ENCODE measurements around the gene MRPL14.

MRPL14 gene

DNA sequence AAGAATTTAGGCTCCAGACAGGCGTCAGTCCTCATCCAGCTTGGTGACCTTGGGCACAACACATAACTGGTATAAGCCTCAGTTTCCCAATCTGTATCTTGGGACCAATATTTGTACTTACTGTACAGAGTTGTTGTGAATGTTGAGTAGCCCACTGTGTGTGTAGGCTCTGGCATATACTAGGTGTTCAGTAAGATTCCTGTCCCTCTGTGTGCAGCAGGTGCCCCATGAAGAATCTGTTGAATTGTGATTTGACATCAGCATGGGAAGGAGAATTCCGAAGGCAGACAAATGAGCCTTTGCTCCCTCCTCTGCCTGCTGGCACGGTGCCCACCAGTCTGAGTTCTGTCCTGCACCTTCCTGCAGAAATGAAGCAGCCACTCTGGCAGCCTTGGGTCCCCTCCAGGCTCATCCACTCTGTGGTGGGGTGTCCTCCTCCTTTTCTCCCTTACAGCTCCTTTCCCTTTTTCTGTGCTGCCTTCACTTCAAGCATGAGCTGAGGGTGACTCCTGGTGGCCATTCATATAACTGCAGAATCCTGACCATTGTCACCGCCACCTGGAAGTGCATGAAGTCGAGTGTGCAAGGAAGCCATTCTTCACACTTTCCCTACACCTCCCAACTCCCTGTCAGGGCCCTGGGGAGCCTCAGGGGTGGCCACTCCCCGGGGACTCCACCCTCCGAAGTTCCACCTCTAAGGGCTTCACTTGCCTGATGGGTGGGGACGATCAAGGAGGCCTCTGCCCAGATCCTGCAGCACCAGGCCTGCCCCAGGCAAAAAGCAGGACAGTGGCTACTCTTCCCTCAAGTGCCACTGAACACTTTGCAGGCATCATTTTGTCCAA, 48.2 kb downstream of the MRPL14 start:
- peak; percentile 38 for DNase-seq (ENCODE audit: low read depth)

GRCh38 chr6:44078219-44078826, 48.9 kb downstream of the MRPL14 start:
- no peak for DNase-seq (ENCODE audit: low read depth)

DNA sequence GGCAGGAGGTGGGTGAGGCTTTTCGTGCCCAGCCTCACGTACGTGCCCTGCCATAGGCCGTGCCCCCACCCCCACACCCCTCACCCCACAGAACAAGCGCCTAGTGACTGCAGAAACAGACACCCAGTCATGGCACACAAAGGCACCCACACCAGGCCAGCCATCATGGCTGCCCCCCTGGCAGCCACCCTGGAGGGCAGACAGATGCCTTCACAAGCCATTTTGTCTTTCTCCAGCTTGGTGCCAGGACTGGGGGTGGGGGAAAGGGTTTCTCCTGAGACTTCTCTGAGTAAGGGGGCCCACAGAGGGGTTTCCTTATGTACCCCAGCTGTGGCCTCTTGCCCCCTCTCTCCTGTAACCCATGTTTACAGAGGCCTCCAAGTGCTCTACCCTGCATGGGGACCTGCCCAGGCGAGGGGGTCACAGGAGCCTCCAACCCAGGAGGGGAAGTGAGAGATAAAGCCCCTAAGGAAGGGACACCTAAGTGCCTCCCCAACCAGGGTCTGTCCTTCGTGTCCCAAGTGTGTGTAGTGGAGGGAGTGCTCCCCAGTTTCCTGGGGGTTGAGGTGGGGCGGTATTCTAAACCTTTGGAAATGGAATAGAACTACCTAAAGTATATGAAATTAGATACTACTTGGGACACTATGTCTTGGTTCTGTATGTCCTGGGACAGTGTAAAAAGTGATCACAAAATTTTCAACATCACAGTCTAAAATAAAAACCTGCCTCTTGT, 49.9 kb downstream of the MRPL14 start:
- no peak for DNase-seq (ENCODE audit: low read depth)

DNA sequence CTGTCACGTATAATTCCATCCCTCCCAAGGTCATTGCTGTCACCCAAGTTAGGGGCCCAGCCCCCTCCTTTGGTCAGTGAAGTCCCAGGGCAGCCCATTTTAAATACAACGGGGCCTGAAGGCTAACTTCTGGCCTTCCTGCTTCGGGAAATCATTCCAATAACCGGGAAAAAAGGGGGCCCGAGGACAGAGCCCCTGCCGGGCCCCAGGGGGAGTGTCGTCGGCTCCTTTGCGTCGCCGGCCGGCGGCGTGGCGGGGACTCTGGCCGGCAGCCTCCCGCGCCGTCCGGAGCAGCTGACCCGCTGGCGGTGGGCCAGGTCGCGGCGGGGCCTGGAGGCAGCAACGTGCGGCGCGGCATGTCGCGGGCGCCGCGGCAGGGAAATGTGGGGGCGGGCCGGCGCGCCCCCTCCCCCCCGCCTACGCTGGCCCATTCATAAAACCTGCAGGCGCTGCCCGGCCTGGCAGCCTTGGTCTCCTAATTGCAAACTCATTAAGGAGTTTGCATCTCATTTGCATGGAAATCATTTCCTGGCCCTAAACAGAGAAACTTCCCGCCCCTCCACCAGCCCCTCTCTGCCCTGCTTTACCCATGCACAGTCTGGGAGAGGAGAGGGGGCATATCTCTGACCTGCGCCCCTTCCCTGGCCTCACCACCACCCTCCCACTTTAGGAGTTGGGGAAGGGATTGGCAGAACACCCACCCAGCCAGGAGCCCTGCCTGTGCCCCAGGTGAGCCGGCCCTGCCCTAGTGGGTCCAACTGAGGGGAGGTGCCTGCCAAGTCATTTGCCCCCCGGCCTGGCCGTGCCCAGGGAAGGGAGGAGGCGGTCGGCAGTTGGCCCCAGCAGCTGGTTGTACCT, 50.7 kb downstream of the MRPL14 start:
- DNase-seq (ENCODE audit: low read depth): no peak

- no peak for DNase-seq (ENCODE audit: low read depth)
Measured at GRCh38 chr6:44075647-44076355, 51.5 kb downstream of the MRPL14 start.

DNA sequence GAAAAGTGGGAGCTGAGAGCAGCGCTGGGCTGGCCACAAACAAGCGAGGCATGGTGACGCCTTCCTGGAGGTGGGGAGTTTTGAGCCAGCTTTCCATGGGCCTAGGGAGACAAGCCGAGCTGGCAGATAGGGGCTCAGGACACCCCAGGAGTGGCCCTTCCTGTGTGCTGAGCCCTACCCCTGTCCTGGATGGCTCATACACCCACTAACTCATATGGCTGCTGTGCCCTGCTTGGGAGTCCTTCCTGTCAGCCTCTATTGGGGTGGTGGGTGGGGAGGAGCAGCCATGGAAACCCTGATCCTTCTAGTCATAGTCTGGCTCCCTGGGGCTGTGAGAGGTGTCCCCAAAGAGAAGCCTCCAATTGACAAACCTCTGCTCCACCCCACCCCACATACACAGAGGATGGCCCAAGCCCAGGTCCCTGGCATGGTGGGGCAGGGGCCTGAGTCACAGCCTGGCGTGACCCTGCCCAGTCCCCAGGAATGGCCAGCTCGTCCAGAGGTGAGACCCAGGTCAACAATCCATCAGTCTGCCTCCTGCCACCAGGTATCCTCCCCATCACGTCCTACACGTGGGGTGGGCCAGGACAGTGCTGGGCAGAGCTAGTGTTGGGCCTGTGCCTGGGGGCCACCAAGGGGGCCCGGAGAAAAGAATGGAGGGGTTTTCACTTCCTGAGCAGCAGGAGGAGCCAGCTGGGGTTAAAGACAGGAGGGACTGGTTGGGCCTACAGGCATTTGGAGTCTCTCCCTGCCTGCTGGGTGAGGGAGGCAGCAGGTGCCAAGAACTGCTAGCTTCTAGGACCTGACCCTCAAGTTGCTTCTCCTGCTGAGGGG, 52.2 kb downstream of the MRPL14 start:
- no peak for DNase-seq (ENCODE audit: low read depth)

DNA sequence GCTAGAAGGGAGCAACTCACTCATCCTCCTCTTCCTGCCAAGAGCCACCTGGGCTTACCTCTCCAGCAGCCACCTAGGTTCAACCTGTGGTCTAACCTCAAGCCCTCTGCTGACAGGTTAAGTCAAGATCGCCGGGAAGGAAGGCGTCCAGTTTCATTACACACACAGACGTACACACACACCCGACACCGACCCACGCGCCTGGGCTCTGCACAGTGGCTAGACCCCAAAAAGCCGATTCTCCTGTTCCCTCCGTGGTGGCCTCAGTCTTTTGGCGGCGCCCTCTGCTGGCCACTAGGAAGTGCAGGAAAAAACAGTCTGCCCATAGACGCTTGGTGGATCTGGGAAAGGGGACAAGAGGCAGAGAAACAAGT, 52.8 kb downstream of the MRPL14 start:
- peak; percentile 35 for DNase-seq (ENCODE audit: low read depth)

DNA sequence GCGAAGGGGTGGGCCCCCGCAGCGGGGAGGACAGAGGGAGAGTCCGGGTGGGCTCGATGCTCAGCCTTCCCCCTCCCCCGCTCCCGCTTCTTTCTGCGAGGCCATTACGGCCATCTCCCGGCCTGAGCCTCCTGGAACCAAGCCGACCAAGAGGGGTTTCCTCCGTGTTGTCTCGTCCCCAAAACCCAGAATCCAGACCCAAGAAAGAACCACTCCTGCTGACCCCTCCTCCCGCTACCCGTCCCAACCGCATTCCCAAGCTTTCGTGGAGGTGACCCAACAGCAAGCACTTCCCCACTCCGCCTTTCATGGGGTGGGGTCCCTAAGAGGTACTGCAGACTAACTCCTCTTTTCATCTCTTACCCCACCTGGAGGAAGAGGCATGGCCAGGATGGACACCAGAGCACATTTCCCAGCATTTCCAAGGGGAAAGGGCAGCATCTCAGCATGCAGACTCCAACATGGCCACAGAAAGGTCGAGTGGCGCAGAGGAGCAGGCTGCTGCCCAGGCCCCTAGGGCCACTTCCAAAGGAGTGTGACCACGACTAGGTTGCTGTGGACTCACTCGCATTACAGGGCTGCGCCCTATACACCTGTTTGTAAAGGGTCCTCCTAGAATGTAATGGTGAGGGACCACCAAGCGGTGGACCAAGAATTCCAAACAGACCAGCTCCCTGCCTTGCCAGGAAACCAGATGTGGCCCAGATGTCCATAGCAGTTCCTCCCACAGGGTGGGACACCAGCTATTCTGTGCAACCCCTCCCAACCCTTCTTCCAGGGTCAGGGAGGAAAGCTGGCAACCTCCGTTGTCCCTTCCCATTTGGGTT, 53.4 kb downstream of the MRPL14 start:
- no peak for DNase-seq (ENCODE audit: low read depth)

DNA sequence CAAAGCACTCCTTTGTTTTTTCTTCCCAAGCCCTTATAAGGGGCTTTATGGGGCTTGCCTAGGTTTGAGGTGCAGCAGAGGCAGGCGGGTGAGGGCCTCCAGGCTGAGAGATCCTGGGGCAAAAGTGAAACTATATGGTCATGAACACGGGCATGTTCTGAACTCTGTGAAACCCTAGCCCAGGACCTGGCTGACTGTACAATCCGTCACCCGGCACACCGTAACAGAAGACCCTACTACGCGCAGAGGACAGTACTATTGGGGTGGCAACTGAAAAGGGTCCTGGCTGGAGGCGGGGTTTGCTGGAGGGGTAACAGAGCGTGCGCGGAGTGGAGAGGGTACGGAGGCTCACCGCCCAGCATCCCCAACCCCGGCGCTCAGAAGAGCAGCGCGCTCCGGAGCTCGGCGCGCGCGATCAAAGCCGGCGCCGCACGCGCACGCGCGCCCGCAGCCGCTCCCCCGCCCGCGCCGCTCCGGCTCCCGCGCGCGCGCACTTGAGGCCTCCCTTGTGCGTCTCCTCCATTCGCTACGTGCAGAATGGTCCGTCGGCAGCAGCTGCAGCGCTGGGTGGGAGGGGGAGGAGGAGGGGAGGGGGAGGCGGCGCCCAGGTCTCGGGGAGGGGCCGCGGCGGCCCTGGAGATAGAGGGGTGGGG, 54.2 kb downstream of the MRPL14 start:
- DNase-seq (ENCODE audit: low read depth): peak; percentile 38

GRCh38 chr6:44072452-44072958, 54.7 kb downstream of the MRPL14 start:
- DNase-seq (ENCODE audit: low read depth): no peak

DNA sequence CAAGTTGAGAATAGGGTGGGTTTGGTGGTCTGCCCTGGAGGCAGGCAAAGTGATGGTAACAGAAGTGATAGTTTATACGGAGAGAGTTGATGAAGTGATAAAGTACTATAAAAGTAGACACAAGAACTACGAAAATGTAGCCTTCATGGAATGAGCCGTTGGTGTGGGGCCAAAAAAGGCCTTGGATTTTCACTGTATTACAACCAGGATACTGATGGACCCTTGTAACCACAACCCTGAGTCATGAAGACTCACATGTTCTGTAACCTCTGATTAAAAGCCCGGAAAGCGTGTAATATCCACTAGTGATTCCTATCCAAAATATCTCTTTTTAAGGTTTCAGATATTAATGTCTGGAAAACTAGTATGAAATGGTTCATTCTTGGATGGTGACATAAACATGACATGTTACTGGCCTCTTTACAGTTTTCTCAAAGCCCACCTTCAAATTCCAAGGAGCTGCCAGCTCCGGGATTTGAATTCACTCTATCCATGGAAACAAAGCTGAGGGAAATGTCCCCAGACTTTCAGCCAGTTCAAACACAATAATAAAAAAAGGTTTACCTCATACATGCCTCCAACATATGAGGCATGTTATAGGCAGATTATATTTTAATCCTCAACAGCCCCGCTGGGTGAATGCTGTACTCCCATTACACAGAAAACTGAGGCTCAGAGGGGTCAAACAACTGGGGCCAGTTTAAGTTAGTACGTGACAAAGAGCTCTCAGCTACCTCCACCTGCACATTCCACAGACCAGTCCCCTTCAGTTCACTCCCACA, 55.4 kb downstream of the MRPL14 start:
- DNase-seq (ENCODE audit: low read depth): no peak

GRCh38 chr6:44068607-44069296, 58.5 kb downstream of the MRPL14 start:
- no peak for DNase-seq (ENCODE audit: low read depth)

GRCh38 chr6:44067173-44068139, 59.8 kb downstream of the MRPL14 start:
- DNase-seq (ENCODE audit: low read depth): no peak

DNA sequence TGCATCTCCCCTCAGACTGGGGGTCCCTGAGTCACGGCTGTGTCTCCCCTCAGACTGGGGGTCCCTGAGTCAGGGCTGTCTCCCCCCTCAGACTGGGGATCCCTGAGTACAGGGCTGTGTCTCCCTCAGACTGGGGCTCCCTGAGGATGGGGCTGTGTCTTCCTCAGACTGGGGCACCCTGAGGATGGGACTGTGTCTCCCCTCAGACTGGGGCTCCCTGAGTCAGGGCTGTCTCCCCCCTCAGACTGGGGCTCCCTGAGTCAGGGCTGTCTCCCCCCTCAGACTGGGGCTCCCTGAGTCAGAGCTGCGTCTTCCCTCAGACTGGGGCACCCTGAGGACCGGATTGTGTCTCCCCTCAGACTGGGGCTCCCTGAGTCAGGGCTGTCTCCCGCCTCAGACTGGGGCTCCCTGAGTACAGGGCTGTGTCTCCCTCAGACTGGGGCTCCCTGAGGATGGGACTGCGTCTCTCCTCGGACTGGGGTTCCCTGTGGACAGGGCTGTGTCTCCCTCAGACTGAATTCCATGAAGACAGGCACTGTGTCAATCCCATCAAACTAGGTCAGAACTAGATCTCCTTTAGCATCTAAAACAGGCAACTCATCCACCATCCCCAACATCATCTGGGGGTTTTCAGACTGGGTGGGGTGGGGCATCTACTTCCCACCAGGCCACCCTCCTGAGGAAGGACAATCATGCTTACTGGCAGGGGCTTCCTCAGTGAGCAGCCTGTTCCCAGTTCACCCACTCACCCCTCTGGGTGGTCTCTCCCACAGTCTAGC, 60.7 kb downstream of the MRPL14 start:
- no peak for DNase-seq (ENCODE audit: low read depth)

GRCh38 chr6:44065443-44066140, 61.7 kb downstream of the MRPL14 start:
- no peak for DNase-seq (ENCODE audit: low read depth)
